Stomach (tissue), 4 donors: Measurements from ENCODE around the gene THSD4.

ENCODE experiments used
- CTCF ChIP-seq, 7 experiments: fragments of 450-650 bp in 4 of 7; fragments of 200-600 bp in 3 of 7; sonication (generic) in 3 of 7; IDR thresholded peaks; one replicate each; pipeline ENCODE4 v1.5.1; 2016 to 2019; ENCODE audit warnings: antibody characterized with exemption in 7 of 7, control low read depth in 2 of 7, mild to moderate bottlenecking in 1 of 7
- POLR2A ChIP-seq, 4 donors: fragments of 450-650 bp; IDR thresholded peaks; one replicate each; pipeline ENCODE4 v1.6.1; 2016; ENCODE audit warnings: antibody characterized with exemption in 4 of 4, control low read depth in 2 of 4, mild to moderate bottlenecking in 1 of 4, moderate library complexity in 1 of 4
- POLR2AphosphoS5 ChIP-seq, 3 donors: sonication (generic); formaldehyde crosslinking; IDR thresholded peaks; one replicate each; pipeline ENCODE4 v1.6.1; 2016; ENCODE audit warnings: antibody characterized with exemption in 3 of 3

- TF ChIP-seq CTCF (IDR thresholded peaks at IDR 0.05), result no peak
- no peak for TF ChIP-seq POLR2AphosphoS5 (IDR thresholded peaks at IDR 0.05)
- TF ChIP-seq POLR2A (IDR thresholded peaks at IDR 0.05), result no peak
Measured at GRCh38 chr15:71168166-71168834, 53.0 kb downstream of the THSD4 start.
